GM12873 (cell line): ENCODE results near the gene AKIRIN2.

Experiments used
- TF ChIP-seq, protein P1 (sequence below): IDR thresholded peaks from 2 replicates; pipeline ENCODE4 v1.5.1; 2012; ENCODE audit warnings: low read depth, mild to moderate bottlenecking, moderate library complexity, low read length, control low read depth; ENCODE audit not compliant: insufficient read depth; ENCODE audit errors: missing control alignments

Gene AKIRIN2

DNA sequence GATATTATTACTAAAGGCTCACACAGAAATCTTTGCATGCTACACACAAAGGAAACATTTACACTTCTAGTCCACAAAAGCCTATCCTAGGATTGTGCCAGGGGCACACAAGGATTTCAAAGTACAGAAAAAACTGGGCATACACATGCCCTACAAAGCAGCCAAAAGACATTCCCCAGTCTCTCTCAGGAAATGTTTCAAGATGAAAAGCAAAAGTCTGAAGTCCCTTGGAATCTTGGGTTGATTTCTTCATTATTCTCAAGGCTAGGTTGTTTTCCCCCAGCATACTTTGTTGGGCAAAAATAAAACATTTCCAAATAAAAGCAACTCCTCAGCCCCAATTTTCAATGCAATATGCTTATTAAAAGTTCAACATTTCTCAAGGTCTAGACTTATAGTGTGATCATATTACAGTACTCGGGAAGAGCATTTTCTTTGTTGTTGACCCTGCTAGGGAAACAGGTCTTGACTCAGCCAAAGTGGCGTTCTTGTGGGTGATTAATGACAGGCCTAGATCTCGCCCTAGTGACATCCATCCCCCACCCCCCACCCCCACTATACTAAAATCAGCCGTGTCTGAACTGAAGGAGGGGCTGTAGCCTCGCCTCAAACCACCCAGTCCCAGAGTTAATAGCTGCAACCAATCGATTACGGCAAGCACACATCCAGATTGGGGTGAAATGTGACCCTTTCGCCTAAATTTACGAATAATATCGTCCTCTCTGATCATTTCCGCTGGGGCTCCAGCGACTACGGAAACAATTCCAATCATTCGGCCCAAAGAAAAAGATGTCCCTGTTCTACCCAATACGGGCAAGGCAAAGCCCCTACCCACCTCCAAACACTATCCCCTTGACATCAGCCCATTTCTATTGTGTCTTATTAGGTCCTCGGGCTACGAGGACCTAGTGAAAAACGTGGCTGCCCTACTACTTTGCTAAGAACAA lies 1.4 kb downstream of the AKIRIN2 start:
- TF ChIP-seq, protein P1, sequence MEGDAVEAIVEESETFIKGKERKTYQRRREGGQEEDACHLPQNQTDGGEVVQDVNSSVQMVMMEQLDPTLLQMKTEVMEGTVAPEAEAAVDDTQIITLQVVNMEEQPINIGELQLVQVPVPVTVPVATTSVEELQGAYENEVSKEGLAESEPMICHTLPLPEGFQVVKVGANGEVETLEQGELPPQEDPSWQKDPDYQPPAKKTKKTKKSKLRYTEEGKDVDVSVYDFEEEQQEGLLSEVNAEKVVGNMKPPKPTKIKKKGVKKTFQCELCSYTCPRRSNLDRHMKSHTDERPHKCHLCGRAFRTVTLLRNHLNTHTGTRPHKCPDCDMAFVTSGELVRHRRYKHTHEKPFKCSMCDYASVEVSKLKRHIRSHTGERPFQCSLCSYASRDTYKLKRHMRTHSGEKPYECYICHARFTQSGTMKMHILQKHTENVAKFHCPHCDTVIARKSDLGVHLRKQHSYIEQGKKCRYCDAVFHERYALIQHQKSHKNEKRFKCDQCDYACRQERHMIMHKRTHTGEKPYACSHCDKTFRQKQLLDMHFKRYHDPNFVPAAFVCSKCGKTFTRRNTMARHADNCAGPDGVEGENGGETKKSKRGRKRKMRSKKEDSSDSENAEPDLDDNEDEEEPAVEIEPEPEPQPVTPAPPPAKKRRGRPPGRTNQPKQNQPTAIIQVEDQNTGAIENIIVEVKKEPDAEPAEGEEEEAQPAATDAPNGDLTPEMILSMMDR, result no peak

DNA sequence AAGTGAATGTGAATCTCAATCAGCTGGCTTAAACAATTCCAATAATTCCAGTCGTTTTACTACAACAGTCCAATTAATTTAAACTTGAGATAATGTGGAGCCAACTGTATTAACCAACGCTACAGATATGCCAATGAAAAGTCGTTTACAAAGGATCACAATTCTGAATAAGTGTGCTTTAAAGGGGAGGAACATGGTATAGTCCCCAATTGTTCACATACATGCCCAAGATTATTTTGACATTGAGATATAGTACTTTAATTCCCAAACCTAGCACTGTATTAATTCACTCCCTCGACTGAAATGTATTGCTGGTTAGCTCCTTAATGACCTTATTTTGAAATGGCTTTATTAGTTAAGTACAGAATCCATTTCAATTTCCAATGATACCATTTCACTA lies 2.5 kb downstream of the AKIRIN2 start:
- TF ChIP-seq, protein P1, result no peak

DNA sequence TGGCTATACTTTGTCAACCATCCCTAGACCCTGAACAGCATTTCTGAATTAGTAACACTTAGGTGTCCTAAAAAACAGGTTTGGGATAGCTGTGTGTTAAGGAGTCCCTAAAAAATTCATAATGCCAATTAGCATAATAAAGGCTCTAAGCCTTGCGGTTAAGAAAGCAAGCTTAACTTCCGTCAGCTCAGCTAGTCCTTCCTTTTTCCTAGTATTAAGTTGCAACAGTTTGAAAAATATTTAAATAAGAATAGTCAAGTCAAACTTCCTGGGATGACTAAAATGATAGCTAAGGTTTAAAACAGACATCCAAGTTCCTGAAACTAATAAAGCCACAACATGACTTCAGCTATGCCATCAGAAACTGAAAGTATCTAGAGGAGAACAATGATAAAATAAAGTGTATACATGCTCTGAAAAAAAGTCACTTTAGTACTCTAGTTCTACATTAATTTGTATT lies 3.5 kb downstream of the AKIRIN2 start:
- TF ChIP-seq, protein P1, result no peak

DNA sequence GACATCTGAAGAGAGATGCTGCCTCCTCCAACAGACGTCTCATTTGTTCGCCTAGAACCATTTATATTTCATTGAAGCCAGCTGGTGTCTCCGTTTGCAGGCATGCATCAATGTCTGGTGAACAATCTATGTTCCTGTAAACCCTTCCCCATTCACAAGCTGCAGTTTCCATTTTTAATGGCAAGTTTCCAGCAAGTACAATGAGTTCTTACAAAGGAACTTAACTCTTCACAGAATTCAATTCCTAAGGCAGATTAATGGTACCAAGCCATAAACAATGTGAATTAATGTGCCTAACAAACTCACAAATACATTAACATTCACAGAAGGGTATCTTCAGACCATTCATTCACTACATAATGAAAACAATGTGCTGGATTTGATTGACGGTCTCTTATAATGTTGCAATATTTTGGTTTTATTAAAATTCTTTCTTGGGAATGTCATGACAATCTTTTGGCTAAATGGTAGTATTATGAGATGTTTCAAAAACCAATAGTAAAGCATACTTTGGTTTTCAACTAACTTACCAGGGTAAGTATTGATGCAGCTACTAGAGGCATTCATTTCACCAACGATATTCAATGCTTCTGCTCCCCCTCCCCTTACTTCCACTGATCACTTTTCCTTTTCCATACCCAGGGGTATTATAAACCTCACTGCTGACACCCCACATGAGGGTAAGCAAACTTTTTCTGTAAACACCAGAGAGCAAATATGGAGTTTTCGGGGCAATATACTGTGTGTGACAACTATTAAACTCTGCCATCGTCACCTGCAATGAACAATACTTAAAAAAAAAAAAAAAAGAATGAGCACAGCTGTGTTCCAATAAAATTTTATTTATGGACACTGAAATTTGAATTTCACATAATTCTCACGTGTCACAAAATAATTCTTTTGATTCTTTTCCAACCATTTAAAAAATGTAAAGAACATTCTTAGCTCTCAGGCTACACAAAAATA lies 4.2 kb downstream of the AKIRIN2 start:
- TF ChIP-seq, protein P1, result no peak

DNA sequence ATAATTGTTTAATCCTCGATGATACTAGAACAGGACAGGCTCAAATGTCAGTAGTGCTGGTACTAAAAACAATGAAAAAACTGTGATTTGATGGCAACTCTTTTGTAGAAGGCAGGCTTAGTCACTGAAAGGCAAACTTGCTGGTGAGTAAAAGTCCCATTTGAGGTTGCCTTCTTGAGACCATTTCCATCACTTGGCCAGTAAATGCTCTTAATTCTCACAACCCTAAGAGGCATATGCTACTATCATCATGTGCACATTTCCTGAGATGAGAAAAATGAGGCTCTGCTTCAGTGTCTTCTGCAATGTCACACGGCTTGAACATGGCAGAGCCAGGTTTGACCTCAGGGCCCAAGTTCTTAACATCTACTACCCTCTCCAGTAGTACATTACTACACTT lies 9.9 kb downstream of the AKIRIN2 start:
- TF ChIP-seq, protein P1, result no peak

DNA sequence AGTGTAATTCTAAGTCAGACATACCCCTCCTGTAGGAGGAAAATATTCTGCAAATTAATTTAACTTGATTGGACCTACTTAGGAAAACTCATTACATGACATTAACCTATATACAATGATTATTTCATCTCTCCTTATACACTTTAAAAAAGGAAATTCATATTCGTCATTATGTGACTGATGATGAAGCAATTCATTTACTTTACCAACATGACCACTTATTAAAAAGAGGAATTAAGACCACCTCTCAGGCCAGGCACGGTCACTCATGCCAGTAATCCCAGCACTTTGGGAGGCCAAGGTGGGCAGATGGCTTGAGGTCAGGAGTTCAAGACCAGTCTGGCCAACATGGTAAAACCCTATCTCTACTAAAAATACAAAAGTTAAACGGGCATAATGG lies 11.6 kb downstream of the AKIRIN2 start:
- TF ChIP-seq, protein P1, result no peak

DNA sequence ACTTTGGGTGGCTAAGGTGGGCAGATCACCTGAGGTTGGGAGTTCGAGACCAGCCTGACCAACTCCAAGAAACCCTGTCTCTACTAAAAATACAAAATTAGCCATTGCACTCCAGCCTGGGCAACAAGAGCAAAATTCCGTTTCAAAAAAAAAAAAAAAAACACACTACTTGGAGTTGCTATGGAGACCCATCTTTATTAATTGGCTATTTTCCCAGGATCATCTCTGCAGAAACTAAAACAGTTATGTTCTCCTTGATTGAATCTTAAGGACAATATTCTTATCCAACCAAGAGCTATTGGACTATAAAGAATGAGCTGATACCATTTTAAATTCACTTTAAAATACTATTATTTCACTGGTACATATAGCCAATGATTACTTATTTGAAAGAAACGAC lies 14.7 kb downstream of the AKIRIN2 start:
- TF ChIP-seq, protein P1, result no peak
